ENCODE results near the gene VSTM1.

VSTM1 gene

DNA sequence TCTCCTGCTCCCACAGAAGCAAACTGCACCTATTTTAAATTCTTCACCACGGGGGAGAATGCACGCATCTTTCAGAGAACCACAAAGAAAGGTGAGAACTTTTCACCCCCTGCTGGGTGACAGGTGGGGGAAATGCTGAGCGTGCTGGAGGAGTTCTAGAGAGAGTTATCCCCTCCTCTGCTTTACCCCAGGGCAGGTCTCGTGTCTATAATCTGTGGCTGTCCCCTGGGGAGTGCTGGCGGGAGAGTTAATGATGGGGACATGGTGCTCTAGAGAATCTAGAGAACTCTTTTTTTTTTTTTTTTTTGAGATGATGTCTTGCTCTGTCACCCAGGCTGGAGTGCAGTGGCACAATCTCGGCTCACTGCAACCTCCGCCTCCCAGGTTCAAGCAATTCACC, 65.5 kb downstream of the VSTM1 start:
- no peak overlapping the region for H3K4me3 ChIP-seq (replicated peaks; ENCODE audit: low read depth, low read length)
- TF ChIP-seq, protein P1, sequence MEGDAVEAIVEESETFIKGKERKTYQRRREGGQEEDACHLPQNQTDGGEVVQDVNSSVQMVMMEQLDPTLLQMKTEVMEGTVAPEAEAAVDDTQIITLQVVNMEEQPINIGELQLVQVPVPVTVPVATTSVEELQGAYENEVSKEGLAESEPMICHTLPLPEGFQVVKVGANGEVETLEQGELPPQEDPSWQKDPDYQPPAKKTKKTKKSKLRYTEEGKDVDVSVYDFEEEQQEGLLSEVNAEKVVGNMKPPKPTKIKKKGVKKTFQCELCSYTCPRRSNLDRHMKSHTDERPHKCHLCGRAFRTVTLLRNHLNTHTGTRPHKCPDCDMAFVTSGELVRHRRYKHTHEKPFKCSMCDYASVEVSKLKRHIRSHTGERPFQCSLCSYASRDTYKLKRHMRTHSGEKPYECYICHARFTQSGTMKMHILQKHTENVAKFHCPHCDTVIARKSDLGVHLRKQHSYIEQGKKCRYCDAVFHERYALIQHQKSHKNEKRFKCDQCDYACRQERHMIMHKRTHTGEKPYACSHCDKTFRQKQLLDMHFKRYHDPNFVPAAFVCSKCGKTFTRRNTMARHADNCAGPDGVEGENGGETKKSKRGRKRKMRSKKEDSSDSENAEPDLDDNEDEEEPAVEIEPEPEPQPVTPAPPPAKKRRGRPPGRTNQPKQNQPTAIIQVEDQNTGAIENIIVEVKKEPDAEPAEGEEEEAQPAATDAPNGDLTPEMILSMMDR (IDR thresholded peaks at IDR 0.05; ENCODE audit: low read depth, low read length, missing control alignments): no peak
- DNase-seq (ENCODE audit: extremely low read depth, low read depth): no peak

DNA sequence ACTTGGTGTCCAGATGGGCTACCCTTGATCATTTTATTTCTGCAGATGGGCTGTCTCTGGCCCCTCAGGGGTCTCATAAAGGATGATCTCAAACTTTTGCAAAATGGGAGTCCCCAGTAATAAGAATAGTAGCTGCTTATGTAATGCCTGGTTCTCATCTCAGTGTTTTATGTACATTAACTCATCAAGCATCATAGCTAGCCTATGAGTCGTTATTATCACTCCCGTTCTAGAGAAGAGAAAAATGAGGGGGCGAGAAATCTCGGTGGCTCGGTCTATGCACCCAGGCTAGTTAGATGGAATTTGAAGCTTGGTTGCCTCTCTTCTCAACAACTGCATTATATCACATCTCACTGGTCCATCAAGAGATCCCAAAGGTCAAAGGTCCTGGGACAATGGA, 68.9 kb downstream of the VSTM1 start:
- TF ChIP-seq, protein P1 (IDR thresholded peaks at IDR 0.05; ENCODE audit: low read depth, low read length, missing control alignments): no peak
- DNase-seq (ENCODE audit: extremely low read depth, low read depth): no peak
- no peak overlapping the region for H3K4me3 ChIP-seq (replicated peaks; ENCODE audit: low read depth, low read length)

DNA sequence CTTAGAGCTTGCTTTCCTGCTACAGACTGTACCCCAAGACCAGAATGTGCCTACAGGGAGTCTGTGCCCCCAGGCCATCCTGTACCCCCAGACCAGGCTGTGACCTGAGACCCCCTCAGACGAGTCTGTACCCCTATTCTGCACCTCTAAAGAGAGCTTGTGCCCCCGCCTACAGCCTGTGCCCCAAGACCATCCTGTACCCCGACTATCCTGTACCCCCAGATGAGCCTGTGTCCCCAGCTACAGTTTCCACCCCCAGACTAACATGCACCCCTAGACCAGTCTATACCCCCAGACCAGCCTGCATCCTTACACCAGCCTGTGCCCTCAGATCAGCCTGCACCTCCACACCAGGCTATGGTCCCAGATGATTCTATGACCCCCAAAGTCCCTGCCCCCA, 70.2 kb downstream of the VSTM1 start:
- TF ChIP-seq, protein P1 (IDR thresholded peaks at IDR 0.05; ENCODE audit: low read depth, low read length, missing control alignments): no peak
- no peak overlapping the region for H3K4me3 ChIP-seq (replicated peaks; ENCODE audit: low read depth, low read length)
- no peak for DNase-seq (ENCODE audit: extremely low read depth, low read depth)

DNA sequence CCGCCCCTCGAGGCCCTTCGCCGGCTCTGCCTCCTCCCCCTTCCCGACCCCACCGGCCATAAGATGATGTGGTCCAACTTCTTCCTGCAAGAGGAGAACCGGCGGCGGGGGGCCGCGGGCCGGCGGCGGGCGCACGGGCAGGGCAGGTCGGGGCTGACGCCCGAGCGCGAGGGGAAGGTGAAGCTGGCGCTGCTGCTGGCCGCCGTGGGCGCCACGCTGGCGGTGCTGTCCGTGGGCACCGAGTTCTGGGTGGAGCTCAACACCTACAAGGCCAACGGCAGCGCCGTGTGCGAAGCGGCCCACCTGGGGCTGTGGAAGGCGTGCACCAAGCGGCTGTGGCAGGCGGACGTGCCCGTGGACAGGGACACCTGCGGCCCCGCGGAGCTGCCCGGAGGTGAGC, 70.9 kb downstream of the VSTM1 start:
- DNase-seq (ENCODE audit: extremely low read depth, low read depth): no peak
- no peak overlapping the region for H3K4me3 ChIP-seq (replicated peaks; ENCODE audit: low read depth, low read length)
- TF ChIP-seq, protein P1 (IDR thresholded peaks at IDR 0.05; ENCODE audit: low read depth, low read length, missing control alignments): no peak

DNA sequence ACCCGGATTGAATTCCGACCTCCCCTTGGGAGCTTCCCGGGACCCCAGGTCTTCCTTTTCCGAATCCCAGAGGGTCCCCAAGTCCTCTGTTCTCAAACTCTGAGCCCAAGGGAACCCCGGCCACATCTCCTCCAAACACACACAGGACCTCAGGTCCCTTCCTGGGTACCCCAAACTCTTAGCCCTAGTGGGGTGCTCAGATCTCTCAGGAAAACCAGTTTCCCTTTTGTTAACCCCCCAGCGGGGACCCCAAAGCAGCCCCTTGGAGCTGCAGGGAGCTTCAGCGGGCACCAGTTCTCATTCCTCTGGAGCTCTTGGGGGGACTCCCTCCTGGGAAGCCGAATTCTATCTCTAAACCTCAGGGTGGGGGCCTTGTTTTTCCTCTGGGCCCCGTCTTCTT, 71.5 kb downstream of the VSTM1 start:
- DNase-seq (ENCODE audit: extremely low read depth, low read depth): no peak
- no peak overlapping the region for H3K4me3 ChIP-seq (replicated peaks; ENCODE audit: low read depth, low read length)
- TF ChIP-seq, protein P1 (IDR thresholded peaks at IDR 0.05; ENCODE audit: low read depth, low read length, missing control alignments): no peak

DNA sequence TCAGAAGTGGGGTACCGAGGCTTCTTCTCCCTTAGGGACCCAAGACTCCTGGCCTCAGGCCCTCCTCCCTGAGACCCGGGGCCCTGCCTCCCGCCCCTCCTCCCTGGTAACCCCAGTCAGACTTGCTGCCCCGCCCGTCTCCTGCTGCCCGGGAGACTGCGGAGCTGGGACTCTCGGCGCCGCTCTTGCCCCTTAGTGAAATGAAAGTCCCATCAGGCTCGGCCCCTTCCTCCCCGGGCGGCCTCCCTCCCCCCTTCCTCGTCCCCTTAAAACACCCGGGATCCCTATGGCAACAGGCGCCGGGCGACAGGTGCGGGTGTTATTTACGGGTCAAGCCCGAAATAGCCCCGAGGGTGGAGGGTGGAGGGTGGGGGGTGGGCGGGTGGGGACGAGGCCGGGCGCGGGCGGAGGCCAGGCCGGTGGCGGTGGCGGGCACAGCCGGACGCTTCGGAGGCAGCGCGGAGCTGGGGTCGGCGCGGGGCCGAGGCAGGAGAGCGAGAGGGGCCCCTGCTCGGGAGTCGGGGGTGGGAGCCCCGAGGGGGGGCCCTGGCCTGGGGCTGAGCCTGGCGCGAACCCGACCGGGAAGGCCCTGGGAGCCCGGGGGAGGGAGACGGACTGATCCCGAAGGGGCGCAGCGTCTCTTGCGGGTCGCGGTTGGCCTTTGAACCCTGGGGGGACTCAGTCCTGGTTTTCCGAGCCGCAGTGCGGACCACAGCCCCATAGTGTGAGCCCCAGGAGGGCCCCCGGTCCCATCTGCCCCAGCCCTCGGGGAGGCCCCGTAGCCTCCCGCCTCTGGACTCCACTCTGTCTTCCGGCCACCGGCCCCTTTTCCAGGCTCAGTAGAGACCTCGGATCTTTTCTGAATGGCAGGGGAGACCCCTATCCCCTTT, 72.2 kb downstream of the VSTM1 start, which contains the start of gene CACNG6:
Gene CACNG6 (plus strand): TSS at position 414 of the 890 bp plus-strand sequence. CDS start 1,241 bp downstream, outside the sequence.
- TF ChIP-seq, protein P1 (IDR thresholded peaks at IDR 0.05; ENCODE audit: low read depth, low read length, missing control alignments): no peak
- H3K4me3 ChIP-seq (replicated peaks; ENCODE audit: low read depth, low read length): no peak within 1 kb of the TSS
- DNase-seq (ENCODE audit: extremely low read depth, low read depth): no peak
